K562 (cell line): Measurements from ENCODE around the gene CASD1. TPM values are rescaled to one million over a fixed set of nuclear protein-coding genes. Genes with fewer than 3 reads are reported as not detected.

ENCODE experiments used
- ARID4B ChIP-seq: sonication (generic); formaldehyde crosslinking; IDR thresholded peaks from 2 replicates; pipeline ENCODE4 v1.8.0; 2022; ENCODE audit warnings: mild to moderate bottlenecking, missing genetic modification reagents
- FIP1L1 ChIP-seq: fragments of 200-400 bp; formaldehyde crosslinking; IDR thresholded peaks from 2 replicates; pipeline ENCODE4 v1.6.1; 2018; ENCODE audit warnings: mild to moderate bottlenecking, low read depth, low read length; ENCODE audit not compliant: poor library complexity, severe bottlenecking
- GTF2E2 ChIP-seq: fragments of 200-800 bp; sonication (Bioruptor generic); IDR thresholded peaks from 2 replicates; pipeline ENCODE4 v1.6.1; 2016; ENCODE audit warnings: missing genetic modification characterization, missing compliant biosample characterization
- HIVEP1 ChIP-seq: fragments of 250-450 bp; sonication (Bioruptor Pico); IDR thresholded peaks from 2 replicates; pipeline ENCODE4 v1.4.0; 2020; ENCODE audit warnings: mild to moderate bottlenecking
- MEF2A ChIP-seq: IDR thresholded peaks from 2 replicates; pipeline ENCODE4 v1.6.1; 2011; ENCODE audit warnings: low read depth, mild to moderate bottlenecking, low read length, moderate library complexity; ENCODE audit not compliant: control insufficient read depth
- NCOR1 ChIP-seq: fragments of 450-650 bp; IDR thresholded peaks from 2 replicates; pipeline ENCODE4 v1.6.1; 2016; ENCODE audit warnings: mild to moderate bottlenecking, moderate library complexity
- NRF1 ChIP-seq, 2 experiments: fragments of 450-650 bp; IDR thresholded peaks in 1 of 2; conservative IDR thresholded peaks in 1 of 2; 2 replicates each; pipeline ENCODE4 v1.6.1; 2014; ENCODE audit warnings: mild to moderate bottlenecking in 2 of 2
- PRDM10 ChIP-seq: fragments of 450-650 bp; IDR thresholded peaks from 2 replicates; pipeline ENCODE4 v1.6.1; 2018; ENCODE audit not compliant: partially characterized antibody
- STAT5B ChIP-seq: fragments of 250-450 bp; sonication (Bioruptor Pico); IDR thresholded peaks from 2 replicates; pipeline ENCODE4 v1.8.0; 2021; ENCODE audit warnings: mild to moderate bottlenecking, inconsistent platforms
- ZBTB5 ChIP-seq: fragments of 450-650 bp; IDR thresholded peaks from 2 replicates; pipeline ENCODE4 v1.6.1; 2017; ENCODE audit warnings: antibody characterized with exemption
- ZNF3 ChIP-seq: fragments of 250-450 bp; sonication (Bioruptor Pico); IDR thresholded peaks from 2 replicates; pipeline ENCODE4 v1.5.0; 2021; ENCODE audit warnings: mild to moderate bottlenecking, moderate library complexity
- polyA plus RNA-seq, 8 experiments: library from polyadenylated mRNA; depleted of rRNA in 4 of 8; stranded (reverse) in 5 of 8; unstranded in 3 of 8; fragments of >200 nt; fragmentation: Nextera tagmentation in 2 of 8; fragmentation: Illumina TruSeq in 1 of 8; extraction: Ambion mirVana in 2 of 8; extraction: Trizol in 1 of 8; gene quantifications; 2 replicates each; pipeline versions ENCODE4 v1.2.1 to v1.2.3, GENCODE V29; 2011 to 2014; ENCODE audit warnings: inconsistent platforms in 1 of 8, missing spikeins in 1 of 8
- total RNA-seq, 7 experiments: library from RNA; depleted of rRNA in 6 of 7; stranded (reverse); fragments of >200 nt in 6 of 7; fragmentation: Illumina TruSeq in 2 of 7; extraction: Trizol in 2 of 7; gene quantifications; 2 replicates each; pipeline versions ENCODE4 v1.2.1 to v1.2.3, GENCODE V29; 2011 to 2021; ENCODE audit warnings: low replicate concordance in 1 of 7

CASD1 gene
- total and polyA plus RNA-seq, 9 of the 15 experiments (the other 6 are each of a cell fraction or from before 2014, with no cell fraction given): 1.2 to 8.2 (median 4.8) TPM

GRCh38 chr7:94481279-94481678, 28.3 kb upstream of the CASD1 start (continued):
- no peak for TF ChIP-seq ZBTB5
- no peak for TF ChIP-seq HIVEP1 (CRISPR knock-in tag)
- TF ChIP-seq NCOR1: no peak
- TF ChIP-seq ZNF3: no peak
- no peak for TF ChIP-seq PRDM10
- TF ChIP-seq NRF1 (conservative IDR thresholded peaks at IDR 0.05 in 1 of 2, IDR thresholded peaks at IDR 0.05 in 1 of 2): no peak
- no peak for TF ChIP-seq FIP1L1
- no peak for TF ChIP-seq ARID4B (CRISPR knock-in tag)
- TF ChIP-seq STAT5B (CRISPR knock-in tag): no peak
- TF ChIP-seq MEF2A: no peak
- no peak for TF ChIP-seq GTF2E2 (tag)
- TF ChIP-seq, all 486 proteins: peak for 0
